Cardiac fibroblast (primary cell): ENCODE measurements around the gene SLC12A5.

Experiments used
- DNase-seq, 2 donors: peaks; one replicate each; pipeline versions ENCODE4 v3.0.0 to v3.0.0-alpha.2; 2010; ENCODE audit warnings: low read depth in 2 of 2
- H3K4me3 ChIP-seq, 2 donors: replicated peaks in 1 of 2; 1 replicate in 1 of 2; 2 replicates in 1 of 2; pipeline ENCODE4 v1.5.1; 2011; ENCODE audit warnings: low read depth in 2 of 2, low read length in 2 of 2, mild to moderate bottlenecking in 2 of 2, moderate library complexity in 1 of 2
- TF ChIP-seq, protein P1 (sequence below): IDR thresholded peaks from one replicate; pipeline ENCODE4 v1.5.1; 2011; ENCODE audit warnings: low read depth, mild to moderate bottlenecking, low read length, inconsistent platforms

SLC12A5 gene

DNA sequence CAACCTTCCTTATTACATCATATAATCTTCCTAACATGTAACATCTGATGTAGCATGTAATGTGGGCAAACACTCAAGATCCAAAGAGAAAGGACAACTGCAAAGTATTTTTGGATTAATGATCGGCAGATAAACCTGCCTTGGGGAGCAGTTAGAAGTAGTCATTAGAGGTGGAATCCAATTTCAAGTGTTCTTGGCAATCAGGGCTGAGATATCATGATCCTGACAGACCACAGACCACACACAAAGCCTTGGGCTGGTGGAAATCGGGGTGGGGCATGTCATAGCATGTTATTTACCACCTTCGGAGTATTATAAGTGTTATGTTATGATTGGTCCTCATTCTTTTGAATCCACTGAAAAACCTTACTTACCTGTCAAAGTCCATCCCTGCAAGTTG is 44.4 kb downstream of the SLC12A5 start:
- TF ChIP-seq, protein P1, sequence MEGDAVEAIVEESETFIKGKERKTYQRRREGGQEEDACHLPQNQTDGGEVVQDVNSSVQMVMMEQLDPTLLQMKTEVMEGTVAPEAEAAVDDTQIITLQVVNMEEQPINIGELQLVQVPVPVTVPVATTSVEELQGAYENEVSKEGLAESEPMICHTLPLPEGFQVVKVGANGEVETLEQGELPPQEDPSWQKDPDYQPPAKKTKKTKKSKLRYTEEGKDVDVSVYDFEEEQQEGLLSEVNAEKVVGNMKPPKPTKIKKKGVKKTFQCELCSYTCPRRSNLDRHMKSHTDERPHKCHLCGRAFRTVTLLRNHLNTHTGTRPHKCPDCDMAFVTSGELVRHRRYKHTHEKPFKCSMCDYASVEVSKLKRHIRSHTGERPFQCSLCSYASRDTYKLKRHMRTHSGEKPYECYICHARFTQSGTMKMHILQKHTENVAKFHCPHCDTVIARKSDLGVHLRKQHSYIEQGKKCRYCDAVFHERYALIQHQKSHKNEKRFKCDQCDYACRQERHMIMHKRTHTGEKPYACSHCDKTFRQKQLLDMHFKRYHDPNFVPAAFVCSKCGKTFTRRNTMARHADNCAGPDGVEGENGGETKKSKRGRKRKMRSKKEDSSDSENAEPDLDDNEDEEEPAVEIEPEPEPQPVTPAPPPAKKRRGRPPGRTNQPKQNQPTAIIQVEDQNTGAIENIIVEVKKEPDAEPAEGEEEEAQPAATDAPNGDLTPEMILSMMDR: no peak
- no peak overlapping the region for H3K4me3 ChIP-seq
- no peak for DNase-seq

DNA sequence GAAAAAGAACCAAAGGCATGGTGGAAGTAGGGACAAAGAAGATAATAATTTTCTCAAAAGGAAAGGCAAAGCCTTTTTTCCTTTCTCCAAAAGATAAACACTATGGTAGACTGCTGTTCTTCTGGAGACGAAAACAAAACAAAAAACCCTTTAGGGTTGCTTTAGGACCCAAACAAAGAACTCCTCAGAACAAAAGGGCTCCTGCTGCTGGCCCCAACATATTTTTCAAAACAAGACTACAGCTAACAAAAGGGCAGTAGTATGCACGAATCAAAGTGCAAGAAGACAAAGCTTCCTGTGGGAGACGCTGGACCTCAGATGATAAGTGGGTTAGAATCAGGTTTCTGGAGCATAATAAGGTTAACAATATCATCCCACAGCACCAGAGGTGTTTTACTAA is 45.0 kb downstream of the SLC12A5 start:
- no peak for DNase-seq
- TF ChIP-seq, protein P1: no peak
- no peak overlapping the region for H3K4me3 ChIP-seq

DNA sequence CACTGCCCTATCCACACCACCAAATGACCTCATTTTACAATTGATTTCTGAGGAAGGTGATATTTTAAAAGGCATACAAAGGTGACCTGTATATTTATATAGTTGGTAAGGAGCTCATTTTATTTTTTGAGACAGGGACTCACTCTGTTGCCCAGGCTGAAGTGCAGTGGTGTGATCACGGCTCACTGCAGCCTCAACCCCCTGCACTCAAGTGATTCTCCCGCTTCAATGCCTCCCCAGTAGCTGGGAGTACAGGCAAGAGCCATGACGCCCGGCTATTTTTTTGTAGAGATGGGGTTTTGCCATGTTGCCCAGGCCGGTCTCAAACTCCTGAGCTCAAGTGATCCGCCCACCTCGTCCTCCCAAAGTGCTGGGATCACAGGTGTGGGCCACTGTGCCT is 47.8 kb downstream of the SLC12A5 start:
- DNase-seq: no peak
- no peak overlapping the region for H3K4me3 ChIP-seq
- TF ChIP-seq, protein P1: no peak

DNA sequence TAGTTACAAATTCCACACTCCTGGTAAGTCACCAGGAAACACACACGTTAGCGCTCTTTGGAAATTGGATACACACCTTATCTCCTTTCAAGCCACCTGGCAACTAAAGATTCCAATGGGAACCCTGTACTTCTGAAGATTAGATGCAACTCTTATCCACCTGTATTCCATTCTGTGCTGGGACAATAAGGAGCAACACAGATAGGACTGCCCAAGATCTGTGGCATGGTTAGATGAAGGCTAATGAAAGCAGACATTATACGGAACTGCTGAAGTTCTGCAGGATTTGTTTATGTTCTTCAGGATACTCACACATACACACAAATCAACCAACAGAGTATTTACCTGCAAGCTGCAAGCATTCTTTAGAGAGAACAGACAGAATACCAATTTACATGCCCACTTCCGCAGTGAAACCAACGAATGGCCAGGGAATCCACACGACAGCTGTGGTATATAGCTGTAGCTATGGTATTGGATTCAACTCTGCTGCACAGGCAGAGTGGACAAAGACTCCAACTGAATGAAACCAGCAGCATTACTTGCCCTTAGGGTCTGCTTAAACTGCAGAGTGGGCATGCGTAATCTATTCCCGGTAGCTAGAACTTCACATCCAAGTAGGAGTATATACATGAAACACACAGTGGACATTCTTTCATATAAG is 48.8 kb downstream of the SLC12A5 start:
- DNase-seq: no peak
- no peak overlapping the region for H3K4me3 ChIP-seq
- TF ChIP-seq, protein P1: no peak

DNA sequence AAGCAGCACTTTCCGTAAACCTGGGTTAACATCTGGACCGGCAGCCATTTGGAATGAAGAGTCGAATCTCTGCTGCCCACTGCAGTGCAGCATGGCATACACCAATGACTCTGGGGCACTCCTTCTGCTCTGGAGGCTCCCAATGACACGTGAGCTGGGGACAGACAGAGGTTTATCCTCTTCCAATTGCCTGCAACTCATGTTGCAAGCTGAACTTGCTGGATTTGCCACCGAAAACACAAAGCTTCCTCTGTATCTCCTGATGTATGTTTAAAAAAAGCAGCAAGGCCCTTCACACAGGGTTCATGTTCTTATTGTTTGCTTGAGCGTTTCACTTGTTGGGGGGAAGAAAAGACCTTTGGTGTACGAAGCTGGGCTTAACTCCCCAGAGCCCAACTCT is 49.9 kb downstream of the SLC12A5 start:
- TF ChIP-seq, protein P1: no peak
- DNase-seq: no peak
- H3K4me3 ChIP-seq: no peak overlapping the region

DNA sequence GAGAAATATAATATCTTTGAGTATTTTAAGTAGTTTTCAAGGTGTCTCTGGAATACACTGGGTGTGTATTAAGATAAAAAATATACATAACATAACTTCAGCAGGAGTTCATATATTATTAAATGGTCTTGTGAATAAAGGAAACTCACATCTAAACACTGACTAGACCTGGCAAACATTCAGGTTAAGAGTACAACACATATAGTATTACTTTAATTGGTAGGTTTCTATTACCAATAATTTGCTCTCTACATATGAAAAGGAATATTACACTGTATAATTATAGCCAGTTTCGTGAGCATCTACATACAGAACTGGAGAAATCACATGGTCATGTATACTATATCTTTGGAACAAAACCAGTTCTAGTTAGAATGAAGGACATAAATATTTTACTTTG is 52.1 kb downstream of the SLC12A5 start:
- no peak for DNase-seq
- H3K4me3 ChIP-seq: no peak overlapping the region
- TF ChIP-seq, protein P1: no peak

DNA sequence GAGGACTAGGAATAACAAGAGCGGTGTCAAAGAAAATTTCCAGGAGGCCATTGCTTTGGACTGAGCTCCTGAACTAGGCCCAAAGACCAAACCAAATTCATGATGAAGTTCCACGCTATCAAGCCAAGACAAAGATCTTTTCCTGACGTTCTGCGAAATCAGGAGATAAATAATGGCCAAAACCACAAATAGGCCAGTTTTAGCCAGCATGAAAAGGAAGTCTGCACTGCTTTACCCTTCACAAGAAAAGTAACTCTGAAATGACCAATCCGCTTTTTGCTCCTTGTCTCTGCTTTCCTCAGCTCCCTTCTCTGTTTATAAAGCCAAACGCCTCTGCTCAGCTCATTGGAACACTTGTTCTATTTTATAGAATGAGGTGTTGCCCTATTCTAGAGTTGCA is 54.1 kb downstream of the SLC12A5 start:
- TF ChIP-seq, protein P1: no peak
- no peak for DNase-seq

More for the DNA sequence above, 54.1 kb downstream of the SLC12A5 start:
- no peak overlapping the region for H3K4me3 ChIP-seq
